NCI-H1048 (cell line): ENCODE data around the gene UMAD1.

Experiments
- DNase-seq: peaks from one replicate; lab custom pipeline; 2025; lab: John Stamatoyannopoulos, UW

Gene UMAD1

GRCh38 chr7:7922684-7923385, 282.3 kb downstream of the UMAD1 start:
- no peak for DNase-seq

- no peak for DNase-seq
Measured at GRCh38 chr7:7923818-7924217, 283.3 kb downstream of the UMAD1 start.

GRCh38 chr7:7924303-7924702, 283.8 kb downstream of the UMAD1 start:
- no peak for DNase-seq
